ENCODE data around the gene KANSL1. TPM values are rescaled to one million over a fixed set of nuclear protein-coding genes. Genes with fewer than 3 reads are reported as not detected.
"Not testable (repeated sequence)": the region's sequence is repeated elsewhere in the genome, so short reads cannot be mapped to it uniquely, and the experiment has no call there.

KANSL1 gene
- polyA plus RNA-seq, 1 donor from 2014 or later: 65.0 TPM

GRCh38 chr17:46020023-46020761, 173.0 kb downstream of the KANSL1 start:
- Histone ChIP-seq H4K20me1 (ENCODE audit: insufficient read depth) (no peaks in the 10 kb centered on the region), H3K27me3 (ENCODE audit: insufficient read depth, low read depth, low read length) (no peaks in the 10 kb centered on the region), H3K4me2 (ENCODE audit: low read length) (no peak overlapping the region), H3K9ac (ENCODE audit: low read length) (no peak overlapping the region), H3K9me2 (ENCODE audit: insufficient read depth, low read length) (no peaks in the 10 kb centered on the region), H3K36me3 (ENCODE audit: insufficient read depth, low read length) (peaks cover 12% of the 10 kb centered on the region), H3F3A (ENCODE audit: insufficient read depth, low read length, poor library complexity, severe bottlenecking) (no peaks in the 10 kb centered on the region), H3K27ac (ENCODE audit: low read length) (no peak overlapping the region), H3K9me3 (ENCODE audit: low read length) (no peaks in the 10 kb centered on the region), H3K79me2 (replicated peaks; ENCODE audit: insufficient read depth, low read length) (no peaks in the 10 kb centered on the region), H3K4me3 (ENCODE audit: low read length) (no peak overlapping the region), H2AFZ (ENCODE audit: low read depth, low read length) (no peak overlapping the region)
- TF ChIP-seq SMC3 (conservative IDR thresholded peaks at IDR 0.05; ENCODE audit: poor library complexity) (no peak), REST (IDR thresholded peaks at IDR 0.05; ENCODE audit: borderline replicate concordance) (no peak), MXI1 (conservative IDR thresholded peaks at IDR 0.05; ENCODE audit: poor library complexity, severe bottlenecking) (no peak), RAD21 (conservative IDR thresholded peaks at IDR 0.05) (no peak), EP300 (conservative IDR thresholded peaks at IDR 0.05; ENCODE audit: poor library complexity, severe bottlenecking) (no peak), EZH2 (IDR thresholded peaks at IDR 0.05; ENCODE audit: borderline replicate concordance, insufficient read depth, low read length, poor library complexity, severe bottlenecking) (no peak), POLR2AphosphoS5 (IDR thresholded peaks at IDR 0.05) (no peak), TAF1 (IDR thresholded peaks at IDR 0.05; ENCODE audit: low read depth) (no peak), CTCF (IDR thresholded peaks at IDR 0.05; ENCODE audit: poor library complexity, severe bottlenecking) (no peak)

- not testable (repeated sequence) for H3F3A ChIP-seq (ENCODE audit: insufficient read depth, low read length, poor library complexity, severe bottlenecking); H3K27ac ChIP-seq (ENCODE audit: low read length); H3K27me3 ChIP-seq (ENCODE audit: insufficient read depth, low read depth, low read length); H4K20me1 ChIP-seq (ENCODE audit: insufficient read depth); H3K4me3 ChIP-seq (ENCODE audit: low read length); H3K9me3 ChIP-seq (ENCODE audit: low read length); H3K9me2 ChIP-seq (ENCODE audit: insufficient read depth, low read length); H3K79me2 ChIP-seq (replicated peaks; ENCODE audit: insufficient read depth, low read length); H3K9ac ChIP-seq (ENCODE audit: low read length); H2AFZ ChIP-seq (ENCODE audit: low read depth, low read length); H3K4me2 ChIP-seq (ENCODE audit: low read length)
- peaks cover 12% of the 10 kb centered on the region for H3K36me3 ChIP-seq (ENCODE audit: insufficient read depth, low read length)
Observed at GRCh38 chr17:46019408-46019925, 173.8 kb downstream of the KANSL1 start.
